ENCODE data around the gene CHST11. TPM values are rescaled to one million over a fixed set of nuclear protein-coding genes. Genes with fewer than 3 reads are reported as not detected.
A peak's percentile ranks its signal among the peaks of the same experiment; 100 is the strongest.

The CHST11 gene
- total RNA-seq, 2 experiments from 2014 or later: 53.4 to 53.6 TPM

- H3K4me3 ChIP-seq (ENCODE audit: low read length): no peak overlapping the region
- H3K27me3 ChIP-seq (ENCODE audit: control insufficient read depth in 1 of 2, insufficient read depth in 2 of 2, low read length in 2 of 2): no peaks in the 10 kb centered on the region
- DNase-seq (no peak), ATAC-seq (ENCODE audit: poor library complexity) (no peak)
- peaks cover 4% of the 10 kb centered on the region for H3K36me3 Mint-ChIP-seq (ENCODE audit: low read depth)
- no peak overlapping the region for H3K4me3 Mint-ChIP-seq
- intact Hi-C loops (cut with DNase I, micrococcal nuclease): loop anchor here in 1 of 2 experiments (5.0 kb wide), 1 partner anchor 212 kb away; the partner anchor contains the start of gene CHST11
- H3K27me3 Mint-ChIP-seq: no peaks in the 10 kb centered on the region
- no peak overlapping the region for H3K27ac Mint-ChIP-seq
- POLR2A ChIA-PET: interaction anchor here (1.4 kb wide), 1 partner anchor 9 kb away, joined by 3 read pairs; no protein-coding TSS in a partner anchor
- H3K36me3 ChIP-seq (ENCODE audit: insufficient read depth, low read length): peaks cover 7% of the 10 kb centered on the region
- peaks cover 47% of the 10 kb centered on the region for H3K4me1 ChIP-seq (ENCODE audit: insufficient read depth, low read length)
- no peak overlapping the region for H3K27ac ChIP-seq (ENCODE audit: low read depth in 1 of 2, low read length in 2 of 2)
- CTCF ChIA-PET: no interaction called here
- H3K9me3 ChIP-seq (ENCODE audit: control insufficient read depth in 1 of 2, insufficient read depth in 1 of 2, low read length in 2 of 2): no peaks in the 10 kb centered on the region
- no peaks in the 10 kb centered on the region for H3K9me3 Mint-ChIP-seq
- TF ChIP-seq, protein P1, sequence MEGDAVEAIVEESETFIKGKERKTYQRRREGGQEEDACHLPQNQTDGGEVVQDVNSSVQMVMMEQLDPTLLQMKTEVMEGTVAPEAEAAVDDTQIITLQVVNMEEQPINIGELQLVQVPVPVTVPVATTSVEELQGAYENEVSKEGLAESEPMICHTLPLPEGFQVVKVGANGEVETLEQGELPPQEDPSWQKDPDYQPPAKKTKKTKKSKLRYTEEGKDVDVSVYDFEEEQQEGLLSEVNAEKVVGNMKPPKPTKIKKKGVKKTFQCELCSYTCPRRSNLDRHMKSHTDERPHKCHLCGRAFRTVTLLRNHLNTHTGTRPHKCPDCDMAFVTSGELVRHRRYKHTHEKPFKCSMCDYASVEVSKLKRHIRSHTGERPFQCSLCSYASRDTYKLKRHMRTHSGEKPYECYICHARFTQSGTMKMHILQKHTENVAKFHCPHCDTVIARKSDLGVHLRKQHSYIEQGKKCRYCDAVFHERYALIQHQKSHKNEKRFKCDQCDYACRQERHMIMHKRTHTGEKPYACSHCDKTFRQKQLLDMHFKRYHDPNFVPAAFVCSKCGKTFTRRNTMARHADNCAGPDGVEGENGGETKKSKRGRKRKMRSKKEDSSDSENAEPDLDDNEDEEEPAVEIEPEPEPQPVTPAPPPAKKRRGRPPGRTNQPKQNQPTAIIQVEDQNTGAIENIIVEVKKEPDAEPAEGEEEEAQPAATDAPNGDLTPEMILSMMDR (IDR thresholded peaks at IDR 0.05): no peak
- H3K4me1 Mint-ChIP-seq (ENCODE audit: low read depth): peaks cover 59% of the 10 kb centered on the region
Measured at GRCh38 chr12:104669089-104669721, 212.5 kb downstream of the CHST11 start.

- H3K27ac ChIP-seq (ENCODE audit: low read depth in 1 of 2, low read length in 2 of 2): no peak overlapping the region
- intact Hi-C loops (cut with DNase I, micrococcal nuclease): loop anchor here in 1 of 2 experiments (5.0 kb wide), 1 partner anchor 213 kb away; the partner anchor contains the start of gene CHST11
Measured at GRCh38 chr12:104669851-104670337, 213.1 kb downstream of the CHST11 start.

GRCh38 chr12:104670439-104671408, 214.0 kb downstream of the CHST11 start:
- TF ChIP-seq, protein P1 (IDR thresholded peaks at IDR 0.05): no peak
- Mint-ChIP-seq H3K27ac (peak overlapping the region; percentile 84), H3K36me3 (ENCODE audit: low read depth) (peaks cover 4% of the 10 kb centered on the region), H3K4me1 (ENCODE audit: low read depth) (peaks cover 50% of the 10 kb centered on the region), H3K9me3 (no peaks in the 10 kb centered on the region), H3K27me3 (no peaks in the 10 kb centered on the region), H3K4me3 (peak overlapping the region; percentile 74)
- DNase-seq (peak in 1 of 14 experiments; percentile 17), ATAC-seq (ENCODE audit: poor library complexity) (no peak)
- Histone ChIP-seq H3K27me3 (ENCODE audit: control insufficient read depth in 1 of 2, insufficient read depth in 2 of 2, low read length in 2 of 2) (no peaks in the 10 kb centered on the region), H3K4me1 (ENCODE audit: insufficient read depth, low read length) (peaks cover 47% of the 10 kb centered on the region), H3K36me3 (ENCODE audit: insufficient read depth, low read length) (peaks cover 7% of the 10 kb centered on the region), H3K27ac (ENCODE audit: low read depth in 1 of 2, low read length in 2 of 2) (peak overlapping the region in 1 of 2 donors; percentile 41), H3K9me3 (ENCODE audit: control insufficient read depth in 1 of 2, insufficient read depth in 1 of 2, low read length in 2 of 2) (no peaks in the 10 kb centered on the region), H3K4me3 (ENCODE audit: low read length) (peak overlapping the region; percentile 4)
- CTCF ChIA-PET: interaction anchor here (1.4 kb wide), 1 partner anchor 289 kb away, joined by 5 read pairs; no protein-coding TSS in a partner anchor
- intact Hi-C loops (cut with DNase I, micrococcal nuclease): no loop called here
- POLR2A ChIA-PET: no interaction called here

More at GRCh38 chr12:104669851-104670337, 213.1 kb downstream of the CHST11 start:
- Mint-ChIP-seq H3K4me3 (no peak overlapping the region), H3K9me3 (no peaks in the 10 kb centered on the region), H3K27me3 (no peaks in the 10 kb centered on the region), H3K4me1 (ENCODE audit: low read depth) (peaks cover 55% of the 10 kb centered on the region), H3K36me3 (ENCODE audit: low read depth) (peaks cover 4% of the 10 kb centered on the region), H3K27ac (peak overlapping the region; percentile 84)
- peaks cover 7% of the 10 kb centered on the region for H3K36me3 ChIP-seq (ENCODE audit: insufficient read depth, low read length)
- no peak overlapping the region for H3K4me3 ChIP-seq (ENCODE audit: low read length)
- CTCF ChIA-PET: no interaction called here
- peak; percentile 51 for ATAC-seq (ENCODE audit: poor library complexity)
- peaks cover 47% of the 10 kb centered on the region for H3K4me1 ChIP-seq (ENCODE audit: insufficient read depth, low read length)
- DNase-seq: peak in 5 of 14 experiments; percentile 11 to 63 (median 32)
- no peaks in the 10 kb centered on the region for H3K27me3 ChIP-seq (ENCODE audit: control insufficient read depth in 1 of 2, insufficient read depth in 2 of 2, low read length in 2 of 2)
- POLR2A ChIA-PET: interaction anchor here (1.4 kb wide), 1 partner anchor 10 kb away, joined by 3 read pairs; no protein-coding TSS in a partner anchor
- no peaks in the 10 kb centered on the region for H3K9me3 ChIP-seq (ENCODE audit: control insufficient read depth in 1 of 2, insufficient read depth in 1 of 2, low read length in 2 of 2)
- TF ChIP-seq, protein P1 (IDR thresholded peaks at IDR 0.05): no peak

Data from CD4-positive, alpha-beta T cell (primary cell).